HG03196 (cell line): ENCODE data around the gene SPINK9.
"Not testable (repeated sequence)": the region's sequence is repeated elsewhere in the genome, so short reads cannot be mapped to it uniquely, and the experiment has no call there.

Experiments used
- ATAC-seq: cut with Tn5 transposase; IDR thresholded peaks from one replicate; pipeline ENCODE4 v1.9.1; 2021; ENCODE audit not compliant: unreplicated experiment

SPINK9 gene, protein sequence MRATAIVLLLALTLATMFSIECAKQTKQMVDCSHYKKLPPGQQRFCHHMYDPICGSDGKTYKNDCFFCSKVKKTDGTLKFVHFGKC

DNA sequence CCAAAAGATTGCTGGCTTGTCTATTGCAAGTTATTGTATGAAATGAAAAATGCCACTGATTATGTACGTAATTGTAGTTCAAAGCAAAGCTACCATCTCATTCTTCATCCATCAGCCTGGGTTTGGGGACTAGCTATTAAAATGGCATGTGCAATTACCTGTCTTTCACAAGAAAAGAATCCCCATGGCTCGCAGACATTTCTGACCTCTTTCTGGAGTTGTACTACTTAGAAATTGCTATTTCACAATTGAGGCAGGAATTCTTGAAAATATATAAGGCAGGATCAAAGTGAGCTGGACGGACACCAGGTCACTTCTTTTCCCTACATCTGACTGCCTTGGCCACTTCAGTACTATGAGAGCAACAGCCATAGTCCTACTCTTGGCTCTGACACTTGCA is at the start of gene SPINK9:
Gene SPINK9, plus strand, starts transcription at position 301 of the 400 bp plus-strand sequence. Its CDS starts 55 bp downstream, at position 356.
- no peak for ATAC-seq

GRCh38 chr5:148290271-148291195 is 44.8 kb upstream of the SPINK9 start:
- no peak for ATAC-seq

- no peak for ATAC-seq
Observed at GRCh38 chr5:148297731-148298130, 37.6 kb upstream of the SPINK9 start.

DNA sequence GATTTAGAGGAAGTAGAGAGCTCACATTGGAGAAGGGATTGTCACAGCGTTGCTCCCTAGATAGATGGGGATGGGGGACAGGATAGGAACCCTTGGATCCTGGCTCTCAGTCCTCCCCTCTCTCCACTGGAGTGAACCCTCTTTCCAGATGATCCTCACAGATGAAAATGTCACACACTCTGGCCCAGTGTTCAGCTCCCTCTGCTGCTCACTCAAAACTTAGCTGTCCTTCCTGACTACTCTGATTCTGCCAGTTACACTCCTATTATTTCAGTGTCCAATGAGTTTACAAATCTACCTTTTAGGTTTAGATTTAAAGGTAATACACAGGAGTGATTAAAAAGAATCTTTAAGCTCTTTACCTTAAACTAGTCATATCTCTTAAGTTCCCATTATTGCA is 28.9 kb upstream of the SPINK9 start:
- ATAC-seq = no peak

DNA sequence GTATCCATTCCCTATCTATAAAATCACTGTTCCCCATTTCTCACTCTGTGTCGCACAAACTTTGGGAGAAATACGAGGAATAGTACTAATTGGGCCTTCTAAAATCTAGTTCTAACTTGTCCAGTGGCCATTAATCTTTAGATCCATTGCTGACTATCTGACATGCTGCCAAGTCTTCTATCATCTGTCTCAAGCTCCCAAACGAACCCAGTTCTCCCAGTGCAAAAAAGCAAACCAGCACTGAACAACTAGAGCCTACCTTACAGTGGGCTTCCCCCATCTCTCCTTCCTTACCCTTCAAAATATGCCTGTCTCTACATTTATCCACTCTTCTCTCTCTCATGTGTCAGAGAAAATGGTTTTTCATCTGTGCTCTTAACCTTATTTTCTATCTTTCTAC is 26.3 kb upstream of the SPINK9 start:
- ATAC-seq = no peak

DNA sequence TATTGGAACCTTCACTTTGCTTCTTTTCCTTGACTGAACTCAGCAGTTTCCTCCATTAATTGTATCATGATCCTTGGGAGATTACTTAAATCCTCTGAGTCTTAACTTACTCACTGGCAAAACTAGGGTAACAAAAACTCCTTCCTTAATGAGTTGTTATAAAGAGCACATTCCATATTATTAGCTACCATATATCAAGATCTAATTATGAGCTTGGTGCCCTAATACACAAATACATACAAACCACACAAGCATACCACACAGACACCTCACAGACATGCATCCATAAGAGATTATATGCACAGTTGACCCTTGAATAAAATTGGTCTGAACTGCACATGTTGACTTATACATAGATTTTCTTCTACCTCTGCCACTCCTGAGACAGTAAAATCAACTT is 25.6 kb upstream of the SPINK9 start:
- no peak for ATAC-seq

DNA sequence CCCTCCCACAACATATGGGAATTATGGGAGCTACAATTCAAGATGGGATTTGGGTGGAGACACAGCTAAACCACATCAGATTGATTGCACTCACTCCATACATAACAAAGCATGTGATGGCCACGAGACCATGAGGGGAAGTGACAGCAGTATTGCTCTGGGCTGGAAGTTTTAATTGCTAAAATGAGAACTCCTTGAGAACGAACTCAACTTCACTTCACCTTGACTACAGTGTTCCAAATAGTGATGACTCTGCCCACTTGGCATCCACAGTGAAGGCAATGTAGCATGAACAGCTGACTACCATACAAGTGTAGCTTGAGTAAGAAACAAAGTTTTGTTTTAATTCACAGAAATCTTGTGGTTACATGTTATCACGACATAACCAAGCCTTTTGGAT is 23.9 kb upstream of the SPINK9 start:
- ATAC-seq = no peak

GRCh38 chr5:148312153-148312552 is 23.2 kb upstream of the SPINK9 start, which contains the start of gene SPINK7:
TSS of gene SPINK7 (plus strand) at chr5:148312423. CDS start at chr5:148312484, 61 bp downstream.
- no peak for ATAC-seq

DNA sequence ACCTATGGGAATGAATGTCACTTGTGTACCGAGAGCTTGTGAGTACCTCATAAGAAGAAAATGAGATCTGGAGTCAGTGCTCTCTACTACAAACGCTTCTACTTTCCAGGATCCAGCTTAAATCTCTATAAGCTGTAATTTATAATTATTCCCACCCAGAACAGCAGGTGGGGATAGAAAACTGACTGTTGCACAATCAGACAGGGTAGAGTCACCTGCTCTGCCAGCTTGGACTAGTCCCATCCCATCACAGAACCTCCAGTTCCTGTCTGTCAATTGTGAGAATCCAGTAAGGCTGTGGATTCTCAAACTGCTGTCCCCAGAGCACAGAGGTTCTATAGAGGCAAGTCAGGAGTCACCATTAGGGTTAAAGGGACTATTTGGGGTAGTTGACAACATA is 21.2 kb upstream of the SPINK9 start:
- ATAC-seq = no peak

- ATAC-seq = no peak
Observed at GRCh38 chr5:148314731-148315130, 20.6 kb upstream of the SPINK9 start.

DNA sequence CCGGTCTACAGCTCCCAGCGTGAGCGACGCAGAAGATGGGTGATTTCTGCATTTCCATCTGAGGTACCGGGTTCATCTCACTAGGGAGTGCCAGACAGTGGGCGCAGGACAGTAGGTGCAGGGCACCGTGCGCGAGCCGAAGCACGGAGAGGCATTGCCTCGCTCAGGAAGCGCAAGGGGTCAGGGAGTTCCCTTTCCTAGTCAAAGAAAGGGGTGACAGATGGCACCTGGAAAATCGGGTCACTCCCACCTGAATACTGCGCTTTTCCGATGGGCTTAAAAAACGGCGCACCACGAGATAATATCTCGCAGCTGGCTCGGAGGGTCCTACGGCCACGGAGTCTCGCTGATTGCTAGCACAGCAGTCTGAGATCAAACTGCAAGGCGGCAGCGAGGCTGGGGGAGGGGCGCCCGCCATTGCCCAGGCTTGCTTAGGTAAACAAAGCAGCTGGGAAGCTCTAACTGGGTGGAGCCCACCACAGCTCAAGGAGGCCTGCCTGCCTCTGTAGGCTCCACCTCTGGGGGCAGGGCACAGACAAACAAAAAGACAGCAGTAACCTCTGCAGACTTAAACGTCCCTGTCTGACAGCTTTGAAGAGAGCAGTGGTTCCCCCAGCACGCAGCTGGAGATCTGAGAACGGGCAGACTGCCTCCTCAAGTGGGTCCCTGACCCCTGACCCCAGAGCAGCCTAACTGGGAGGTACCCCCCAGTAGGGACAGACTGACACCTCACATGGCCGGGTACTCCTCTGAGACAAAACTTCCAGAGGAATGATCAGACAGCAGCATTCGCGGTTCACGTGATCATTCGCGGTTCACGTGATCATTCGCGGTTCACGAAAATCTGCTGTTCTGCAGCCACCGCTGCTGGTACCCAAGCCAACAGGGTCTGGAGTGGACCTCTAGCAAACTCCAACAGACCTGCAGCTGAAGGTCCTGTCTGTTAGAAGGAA is 15.1 kb upstream of the SPINK9 start:
- not testable (repeated sequence) for ATAC-seq

GRCh38 chr5:148333262-148333849 is 2.0 kb upstream of the SPINK9 start:
- no peak for ATAC-seq

GRCh38 chr5:148336704-148337435 is 1.5 kb downstream of the SPINK9 start:
- ATAC-seq = peak; percentile 64

DNA sequence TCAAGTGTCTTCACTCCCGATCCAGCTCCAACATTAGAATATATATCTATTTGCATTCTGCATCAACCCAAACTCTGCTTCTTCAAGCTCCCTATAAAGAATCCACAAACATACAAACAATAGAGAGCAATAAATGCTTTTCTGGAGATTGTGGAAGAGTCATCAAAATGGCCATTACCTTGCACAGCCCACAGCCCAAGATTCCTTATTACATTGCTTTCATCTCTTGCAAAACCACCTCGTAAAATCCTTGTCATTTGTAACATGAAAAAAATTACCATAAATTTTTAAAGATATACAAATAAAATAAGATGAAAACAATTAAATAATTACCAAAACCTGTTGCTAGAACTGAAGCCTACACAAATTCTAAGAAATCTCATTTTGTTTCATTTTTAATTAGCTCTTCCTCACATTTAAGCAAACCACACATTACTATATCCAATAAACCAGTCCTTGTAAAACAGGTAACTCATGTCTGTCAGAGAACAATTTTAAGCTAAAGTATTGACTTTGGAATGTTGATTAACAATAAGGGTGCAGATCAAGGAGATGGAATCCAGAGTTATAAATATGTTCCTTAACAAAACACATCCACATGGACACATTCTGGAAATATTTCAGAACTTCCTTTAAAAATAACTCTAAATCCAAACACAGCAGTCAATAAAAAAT is 7.1 kb downstream of the SPINK9 start:
- ATAC-seq = no peak

- no peak for ATAC-seq
Observed at GRCh38 chr5:148343046-148343407, 7.7 kb downstream of the SPINK9 start.

DNA sequence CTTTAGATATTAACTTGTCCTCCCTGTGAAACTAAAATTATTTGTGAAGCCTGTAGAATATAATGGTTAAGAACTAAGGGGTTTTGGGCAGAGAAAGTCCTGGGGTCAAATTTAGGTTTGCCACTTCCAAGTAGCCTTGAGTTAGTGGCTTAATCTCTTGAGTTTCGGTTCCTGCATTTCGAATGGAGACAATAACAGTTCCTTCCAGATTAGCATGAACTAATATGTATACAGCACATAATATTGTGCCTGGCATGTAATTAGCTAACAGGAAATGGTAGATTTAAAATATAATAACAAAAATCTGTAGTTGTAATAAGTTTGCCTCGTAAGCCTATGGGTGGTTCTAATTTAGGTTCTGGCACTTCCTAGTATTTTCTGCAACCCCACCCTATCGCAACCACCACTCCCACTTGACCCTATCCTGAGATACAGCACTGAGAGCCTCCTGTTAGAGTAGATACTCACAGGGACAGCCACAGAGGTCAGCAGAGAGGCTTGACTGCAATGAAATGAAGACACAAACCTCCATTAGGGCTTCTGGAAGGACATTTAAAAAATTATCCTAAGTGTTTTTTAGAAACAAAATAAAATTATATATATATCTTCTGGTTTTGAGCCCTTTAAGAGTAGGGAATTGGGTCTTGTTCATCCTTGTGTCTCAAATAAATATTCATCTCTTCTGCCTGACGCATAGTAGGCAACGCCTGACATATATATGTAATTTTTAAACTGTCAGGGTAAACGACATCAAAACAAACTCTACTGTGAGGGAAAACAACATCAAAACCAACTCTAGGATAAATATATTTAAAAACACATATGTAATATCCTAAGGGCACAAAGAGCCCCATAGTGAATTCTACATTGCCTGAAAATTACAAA is 8.5 kb downstream of the SPINK9 start:
- ATAC-seq = no peak

GRCh38 chr5:148347706-148348105 is 12.3 kb downstream of the SPINK9 start:
- no peak for ATAC-seq

DNA sequence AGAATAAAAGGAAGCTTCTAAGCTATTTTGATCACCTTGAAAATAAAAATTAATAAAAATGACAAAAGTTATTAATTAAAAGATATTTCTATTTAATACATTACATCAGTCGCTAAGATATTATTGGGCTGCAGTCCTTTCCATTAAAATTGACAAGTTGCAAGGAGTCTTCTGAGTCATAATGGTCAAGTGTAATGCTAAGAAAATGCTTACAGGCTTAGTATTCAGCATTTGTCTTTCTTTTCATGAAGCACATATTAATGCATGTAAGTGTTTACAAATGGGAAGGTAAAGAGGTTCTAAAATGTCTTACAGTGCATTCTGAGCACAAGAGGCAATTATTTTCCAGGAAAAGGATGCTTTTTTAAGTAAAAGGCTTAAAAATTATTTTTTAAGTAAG is 17.3 kb downstream of the SPINK9 start:
- ATAC-seq = no peak

GRCh38 chr5:148353634-148354033 is 18.3 kb downstream of the SPINK9 start:
- ATAC-seq = no peak
